NCI-H82 treated with DMSO at 0.1 percent for 48 hours (cell line): ENCODE results near the gene CHRNA9.
"Not testable (repeated sequence)": the region's sequence is repeated elsewhere in the genome, so short reads cannot be mapped to it uniquely, and the experiment has no call there.

Source experiments
- DNase-seq: peaks from one replicate; lab custom pipeline; 2025; ENCODE audit not compliant: unreplicated experiment; lab: John Stamatoyannopoulos, UW

Gene CHRNA9, protein sequence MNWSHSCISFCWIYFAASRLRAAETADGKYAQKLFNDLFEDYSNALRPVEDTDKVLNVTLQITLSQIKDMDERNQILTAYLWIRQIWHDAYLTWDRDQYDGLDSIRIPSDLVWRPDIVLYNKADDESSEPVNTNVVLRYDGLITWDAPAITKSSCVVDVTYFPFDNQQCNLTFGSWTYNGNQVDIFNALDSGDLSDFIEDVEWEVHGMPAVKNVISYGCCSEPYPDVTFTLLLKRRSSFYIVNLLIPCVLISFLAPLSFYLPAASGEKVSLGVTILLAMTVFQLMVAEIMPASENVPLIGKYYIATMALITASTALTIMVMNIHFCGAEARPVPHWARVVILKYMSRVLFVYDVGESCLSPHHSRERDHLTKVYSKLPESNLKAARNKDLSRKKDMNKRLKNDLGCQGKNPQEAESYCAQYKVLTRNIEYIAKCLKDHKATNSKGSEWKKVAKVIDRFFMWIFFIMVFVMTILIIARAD

DNA sequence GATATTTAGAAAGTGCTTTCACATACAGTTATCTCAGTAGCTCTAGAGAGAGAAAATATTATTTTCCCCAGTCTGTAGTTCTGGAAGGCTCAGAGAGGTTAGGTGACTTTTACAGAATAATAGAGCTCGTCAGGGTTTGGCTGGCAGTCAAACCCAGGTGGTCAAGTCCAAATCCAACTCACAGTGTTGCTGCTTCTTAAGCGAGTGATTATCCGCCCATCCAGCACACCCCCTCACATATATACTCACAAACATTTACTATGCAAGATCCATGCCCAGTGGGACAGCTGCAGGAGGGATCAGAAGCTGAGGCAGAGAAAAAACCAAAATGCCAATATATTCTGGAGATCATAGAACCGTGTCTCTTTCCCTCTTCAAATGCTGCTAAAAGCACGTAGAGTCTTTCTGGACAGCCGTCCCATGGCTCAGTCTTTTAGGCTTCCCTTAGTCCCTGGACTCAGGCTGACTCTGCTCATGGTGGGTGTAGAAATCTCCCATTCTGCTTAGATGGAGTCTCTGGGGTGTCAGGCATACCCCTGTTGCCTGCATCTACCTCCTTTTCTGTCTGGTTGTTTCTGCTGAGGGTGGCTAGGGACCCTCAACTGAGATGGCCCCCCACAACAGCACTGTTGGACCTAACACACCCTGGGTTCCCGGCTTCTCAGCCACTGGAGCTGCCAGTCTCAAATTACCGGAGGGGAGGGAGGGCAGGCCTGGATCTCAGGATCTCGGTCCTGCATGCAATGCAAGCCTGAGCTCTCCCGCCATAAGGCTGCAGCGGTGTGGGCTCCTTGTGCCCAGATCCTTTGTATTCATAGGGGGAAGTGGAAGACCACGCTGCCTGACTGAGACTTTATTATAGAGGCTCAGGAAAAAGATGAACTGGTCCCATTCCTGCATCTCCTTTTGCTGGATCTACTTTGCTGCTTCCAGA lies at the start of gene CHRNA9:
Gene CHRNA9, plus strand, starts transcription at position 743 of the 934 bp plus-strand sequence. Its CDS starts 135 bp downstream, at position 878.
- DNase-seq, result no peak

DNA sequence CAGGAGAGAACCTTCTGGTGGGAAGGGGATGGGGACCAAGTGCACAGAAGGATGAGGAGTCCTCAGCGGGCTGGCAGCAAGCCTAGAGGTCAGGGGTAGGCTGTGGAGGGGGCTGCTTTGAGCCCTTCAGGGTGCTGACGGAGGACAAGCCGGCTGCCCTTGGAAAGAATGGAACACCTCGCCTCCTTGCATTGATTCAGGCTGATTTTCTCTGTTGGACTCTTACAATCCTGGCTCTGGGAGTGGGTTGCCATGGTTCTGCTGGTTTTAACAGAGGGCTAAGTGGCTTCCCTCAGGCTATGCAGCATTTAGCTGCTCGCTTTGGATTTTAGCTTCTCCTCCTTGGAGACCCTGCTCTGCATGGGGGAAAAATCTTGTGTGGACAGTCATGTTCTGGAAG lies 49.4 kb upstream of the CHRNA9 start:
- no peak for DNase-seq

DNA sequence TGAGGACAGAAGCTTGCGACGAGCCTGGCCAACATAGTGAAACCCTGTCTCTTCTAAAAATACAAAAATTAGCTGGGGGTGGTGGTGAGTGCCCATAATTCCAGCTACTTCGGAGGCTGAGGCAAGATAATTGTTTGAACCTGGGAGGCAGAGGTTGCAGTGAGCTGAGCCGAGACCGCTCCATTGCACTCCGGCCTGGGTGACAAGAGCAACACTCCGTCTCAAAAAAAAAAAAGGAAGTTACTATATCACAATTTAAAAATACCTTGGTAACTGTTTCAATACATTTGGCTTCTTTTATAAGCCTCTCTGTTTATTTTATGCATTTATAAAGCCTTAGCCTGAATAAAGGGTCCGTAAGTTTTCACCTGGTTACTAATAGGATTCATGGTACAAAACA lies 46.6 kb upstream of the CHRNA9 start:
- no peak for DNase-seq

DNA sequence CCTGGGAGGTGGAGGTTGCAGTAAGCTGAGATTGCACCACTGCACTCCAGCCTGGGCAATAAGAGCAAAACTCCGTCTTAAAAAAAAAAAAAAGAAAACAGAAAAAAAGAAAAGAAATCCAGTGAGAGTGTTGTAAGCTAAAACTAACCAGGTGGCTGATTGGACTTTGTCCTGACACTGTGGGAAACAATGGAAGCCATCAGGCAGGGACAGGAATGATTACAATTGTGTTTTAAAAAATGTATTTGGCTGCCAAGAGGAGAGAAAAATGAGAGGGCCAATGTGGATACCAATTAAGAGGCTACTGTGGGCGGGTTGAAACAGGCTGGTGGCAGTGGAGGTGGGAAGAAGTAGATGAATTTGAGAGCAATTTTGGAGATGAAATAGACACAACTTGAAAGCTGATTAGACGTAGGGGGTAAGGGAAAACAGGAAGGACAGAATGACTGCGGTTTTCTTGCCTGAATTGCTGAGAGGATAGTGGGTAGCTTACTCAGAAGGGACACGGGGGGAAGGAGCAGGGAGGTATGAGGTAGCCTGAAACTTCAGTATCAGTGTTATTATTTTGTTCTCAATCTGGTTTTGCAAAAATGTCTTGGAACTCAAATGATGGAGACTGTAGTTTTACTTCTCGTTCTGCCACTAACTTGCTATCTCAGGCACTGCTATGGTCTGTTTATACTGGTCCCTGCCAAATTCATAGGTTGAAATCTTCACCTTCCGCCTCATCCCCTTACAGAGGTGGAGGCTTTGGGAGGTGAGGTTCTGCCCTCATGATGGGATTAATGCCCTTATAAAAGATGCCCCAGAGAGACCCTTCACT lies 45.6 kb upstream of the CHRNA9 start:
- no peak for DNase-seq

DNA sequence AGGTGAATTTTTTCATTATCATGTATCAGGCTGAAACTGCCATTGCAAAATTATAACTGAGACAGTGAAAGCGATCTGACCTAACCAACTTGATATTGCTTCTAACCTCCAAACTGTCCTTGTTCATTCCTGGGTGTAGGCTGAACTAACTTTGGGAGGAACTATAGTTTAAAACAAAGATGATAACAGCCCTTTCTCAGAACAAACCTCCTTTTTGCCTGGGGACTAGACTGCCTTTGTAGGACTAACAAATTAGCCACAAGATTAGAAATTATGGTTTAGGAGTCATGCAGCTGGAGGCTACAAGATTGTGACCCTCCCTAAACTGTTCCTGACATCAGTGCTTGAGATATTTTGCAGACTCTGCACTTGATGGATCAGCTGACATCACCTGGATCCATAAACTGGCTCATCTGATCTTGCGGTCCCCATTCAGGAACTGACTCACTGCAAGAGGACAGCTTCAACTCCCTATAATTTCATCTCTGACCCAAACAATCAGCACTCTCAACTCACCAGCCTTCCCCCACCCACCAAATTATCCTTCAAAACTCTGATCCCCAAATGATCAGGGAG lies 44.4 kb upstream of the CHRNA9 start:
- DNase-seq, result not testable (repeated sequence)

DNA sequence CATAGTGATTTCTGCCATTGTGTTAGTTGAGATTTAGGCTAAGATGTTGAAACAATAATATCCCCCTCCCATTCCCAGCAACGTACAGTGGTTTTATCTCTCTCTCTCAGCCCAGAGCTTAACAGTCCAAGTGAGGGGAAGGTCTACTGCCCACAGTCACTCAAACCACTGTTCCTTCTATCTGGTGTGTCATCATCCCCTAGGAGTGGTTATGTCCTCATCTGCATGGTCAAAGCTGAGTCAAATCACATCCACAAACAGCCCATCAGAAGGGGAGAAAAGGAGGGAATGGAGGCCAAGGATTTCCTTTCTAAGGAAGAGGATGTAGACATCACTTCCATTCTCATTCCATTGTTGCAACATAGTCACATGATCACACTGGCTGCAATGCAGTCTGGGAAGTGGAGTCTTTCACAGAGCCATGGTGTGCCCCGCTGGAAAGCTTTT lies 42.8 kb upstream of the CHRNA9 start:
- no peak for DNase-seq

DNA sequence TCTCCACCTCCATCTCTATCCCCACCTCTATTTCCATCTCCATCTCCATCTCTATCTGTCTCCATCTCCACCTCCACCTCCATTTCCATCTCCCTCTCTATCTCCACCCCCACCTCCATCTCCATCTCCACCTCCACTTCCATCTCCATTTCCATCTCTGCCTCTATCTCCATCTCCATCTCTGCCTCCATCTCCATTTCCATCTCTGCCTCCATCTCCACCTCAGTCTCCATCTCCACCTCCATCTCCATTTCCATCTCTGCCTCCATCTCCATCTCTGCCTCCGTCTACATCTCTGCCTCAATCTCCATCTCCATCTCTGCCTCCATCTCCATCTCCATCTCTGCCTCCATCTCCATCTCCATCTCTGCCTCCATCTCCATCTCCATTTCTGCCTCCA lies 40.8 kb upstream of the CHRNA9 start:
- DNase-seq, result no peak

DNA sequence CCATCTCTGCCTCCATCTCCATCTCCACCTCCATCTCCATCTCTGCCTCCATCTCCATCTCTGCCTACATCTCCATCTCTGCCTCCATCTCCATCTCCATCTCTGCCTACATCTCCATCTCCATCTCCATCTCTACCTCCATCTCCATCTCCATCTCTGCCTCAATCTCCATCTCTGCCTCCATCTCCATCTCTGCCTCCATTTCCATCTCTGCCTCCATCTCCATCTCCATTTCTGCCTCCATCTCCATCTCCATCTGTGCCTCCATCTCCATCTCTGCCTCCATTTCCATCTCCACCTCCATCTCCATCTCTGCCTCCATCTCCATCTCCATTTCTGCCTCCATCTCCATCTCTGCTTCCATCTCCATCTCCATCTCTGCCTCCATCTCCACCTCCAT lies 40.1 kb upstream of the CHRNA9 start:
- not testable (repeated sequence) for DNase-seq

DNA sequence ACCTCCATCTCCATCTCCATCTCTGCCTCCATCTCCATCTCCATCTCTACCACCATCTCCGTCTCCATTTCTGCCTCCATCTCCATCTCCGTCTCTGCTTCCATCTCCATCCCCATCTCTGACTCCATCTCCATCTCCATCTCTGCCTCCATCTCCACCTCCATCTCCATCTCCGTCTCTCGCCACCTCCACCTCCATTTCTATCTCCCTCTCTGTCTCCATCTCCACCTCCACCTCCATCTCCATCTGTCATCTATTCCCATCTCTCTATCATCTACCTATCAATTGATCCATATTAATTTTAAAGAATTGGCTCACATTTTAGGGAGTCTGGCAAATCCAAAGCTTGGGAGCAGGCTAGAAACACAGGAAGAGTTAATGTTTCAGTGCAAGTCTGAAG lies 39.6 kb upstream of the CHRNA9 start:
- no peak for DNase-seq

DNA sequence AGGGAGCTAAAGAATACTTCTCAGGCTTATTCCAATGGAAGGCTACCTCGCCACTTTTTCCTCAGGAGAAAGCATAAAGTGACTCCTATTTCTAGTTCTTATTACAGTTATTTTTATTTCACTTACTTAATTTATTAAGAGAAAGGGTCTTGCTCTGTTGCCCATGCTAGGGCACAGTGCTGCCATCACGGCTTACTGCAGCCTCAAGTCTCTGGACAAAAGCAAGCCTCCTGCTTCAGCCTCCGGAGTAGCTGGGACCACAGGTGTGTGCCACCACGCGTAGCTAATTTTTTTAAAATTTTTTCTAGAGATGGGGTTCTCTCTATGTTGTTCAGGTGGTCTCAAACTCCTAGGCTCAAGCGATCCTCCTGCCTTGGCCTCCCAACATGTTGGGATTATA lies 36.0 kb upstream of the CHRNA9 start:
- no peak for DNase-seq

DNA sequence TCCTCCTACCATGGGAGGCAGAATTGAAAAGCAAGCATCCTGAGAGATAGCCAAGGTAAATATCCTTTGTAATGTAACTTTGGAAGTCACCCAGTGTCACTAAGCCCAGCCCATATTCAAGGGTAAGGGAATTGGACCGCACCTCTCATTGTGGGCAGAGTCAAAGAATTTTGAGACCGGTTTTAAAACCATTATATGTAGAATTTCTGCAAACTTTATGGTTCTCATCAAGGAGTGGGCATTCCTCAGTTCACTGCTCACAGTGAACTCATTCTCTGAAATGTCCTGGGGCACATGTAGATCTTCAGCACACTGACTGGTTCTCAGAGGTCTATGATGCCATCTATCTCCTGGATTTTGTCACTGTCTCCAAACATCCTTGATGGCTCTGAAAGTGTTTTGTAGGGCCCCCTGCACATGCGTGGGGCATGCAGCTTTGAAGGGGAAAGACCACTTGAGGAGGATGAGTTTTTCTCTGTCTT lies 35.3 kb upstream of the CHRNA9 start:
- DNase-seq, result no peak

DNA sequence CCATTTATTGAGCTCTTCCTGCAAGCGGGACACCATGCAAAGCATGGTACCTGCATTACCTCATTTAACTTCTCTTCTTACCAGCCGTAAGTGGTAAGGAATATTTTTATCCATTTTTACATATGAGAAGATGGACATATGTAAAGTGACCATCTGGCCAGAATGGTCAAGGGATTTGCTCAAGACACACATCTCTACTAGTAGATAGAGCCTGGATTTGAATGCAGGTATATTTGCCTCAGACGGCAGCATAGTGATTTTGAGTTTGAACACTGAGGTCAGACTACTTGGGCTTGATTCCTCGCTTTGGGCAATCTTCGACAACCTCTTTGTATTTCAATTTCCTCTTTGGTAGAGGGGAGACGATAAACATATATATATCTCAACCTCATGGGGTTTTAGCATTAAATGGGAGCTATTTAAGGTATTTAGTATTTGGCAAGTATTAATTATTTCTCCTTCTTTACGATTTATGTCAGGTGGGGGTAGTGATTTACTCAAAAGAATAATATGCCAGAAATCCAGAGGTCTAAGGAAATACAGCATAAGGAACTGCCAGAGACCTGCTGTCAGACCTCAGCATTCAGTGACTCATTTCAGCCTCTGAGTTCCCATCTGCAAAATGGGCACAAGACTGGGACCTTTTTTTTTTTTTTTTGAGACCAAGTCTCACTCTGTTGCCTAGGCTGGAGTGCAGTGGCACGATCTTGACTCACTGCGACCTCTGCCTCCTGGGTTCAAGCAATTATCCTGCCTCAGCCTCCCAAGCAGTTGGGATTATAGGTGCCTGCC lies 34.6 kb upstream of the CHRNA9 start:
- DNase-seq, result no peak

DNA sequence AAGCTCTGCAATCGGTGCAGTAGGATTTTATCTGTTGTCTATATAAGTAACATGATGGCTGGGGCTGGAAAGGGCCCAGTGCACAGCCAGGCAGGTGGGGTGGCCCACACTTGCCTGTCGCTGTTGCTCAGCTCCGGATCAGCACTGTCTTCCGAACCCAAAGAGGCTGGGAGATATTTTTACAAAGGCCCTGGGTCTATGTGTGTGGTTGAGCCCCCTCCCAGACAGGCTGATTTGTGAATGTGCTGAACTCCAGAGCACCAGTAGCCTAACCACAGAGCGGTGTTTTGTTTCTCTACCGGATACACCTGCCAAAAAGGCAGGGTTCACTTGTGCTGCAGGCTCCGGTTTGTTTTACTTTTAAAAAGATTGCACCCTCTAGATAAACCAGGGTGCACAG lies 33.5 kb upstream of the CHRNA9 start:
- no peak for DNase-seq

DNA sequence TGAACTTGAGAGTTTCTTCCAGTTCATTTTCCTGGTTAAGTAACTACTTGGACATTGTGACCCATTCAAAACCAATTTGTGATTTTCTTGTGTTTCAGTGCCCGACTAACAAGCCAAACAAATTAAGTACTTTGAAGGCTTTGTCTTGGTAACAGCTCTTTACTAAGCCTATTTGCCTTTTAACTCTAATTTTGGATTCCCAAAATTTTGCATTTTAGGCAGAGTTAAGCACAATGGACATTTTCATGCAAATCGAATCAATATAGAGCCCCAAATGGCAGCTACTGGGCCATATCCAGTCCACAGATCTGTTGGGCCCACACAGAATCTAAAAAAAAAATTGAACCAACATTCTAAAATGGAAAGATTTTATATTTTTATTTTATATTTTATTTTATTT lies 31.4 kb upstream of the CHRNA9 start:
- DNase-seq, result no peak

DNA sequence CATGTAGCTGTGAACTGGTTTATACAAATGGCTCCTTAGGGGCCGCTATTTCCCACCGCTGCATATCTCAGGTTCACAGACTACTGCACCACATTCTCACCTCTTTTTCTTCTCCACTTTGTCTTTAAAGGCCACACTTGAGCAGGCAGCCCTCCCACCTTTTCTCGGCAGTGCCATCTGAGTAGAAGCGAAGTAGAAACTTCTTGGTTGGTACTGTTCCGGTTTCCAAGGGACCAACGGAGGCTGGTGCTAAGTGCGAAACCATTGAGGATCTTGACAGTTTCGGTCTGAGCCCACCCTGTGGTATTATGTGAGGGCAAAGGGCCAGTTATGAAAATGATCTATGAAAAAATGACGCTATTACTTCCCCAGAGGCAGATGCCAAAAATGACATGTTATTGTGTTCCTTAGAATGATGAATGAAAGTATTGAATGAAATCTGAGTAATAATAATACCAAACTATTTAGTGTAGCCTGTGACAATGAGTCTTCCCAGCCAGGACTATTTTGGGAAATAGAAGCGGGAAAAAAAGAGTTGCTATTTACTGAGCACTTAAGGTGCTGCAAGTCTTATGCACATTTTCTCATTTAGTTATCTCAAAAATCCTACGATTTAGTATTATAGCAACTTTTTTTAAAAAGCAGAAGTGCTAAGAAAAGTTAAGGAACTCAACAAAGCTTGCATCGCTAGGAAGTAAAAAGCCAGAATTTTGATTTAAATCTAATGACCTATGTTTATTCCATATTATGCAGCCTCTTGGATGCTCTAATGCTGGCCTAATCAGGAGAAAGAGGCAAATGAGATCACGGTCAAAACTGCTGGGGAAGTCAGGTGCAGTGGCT lies 29.6 kb upstream of the CHRNA9 start:
- DNase-seq, result no peak

DNA sequence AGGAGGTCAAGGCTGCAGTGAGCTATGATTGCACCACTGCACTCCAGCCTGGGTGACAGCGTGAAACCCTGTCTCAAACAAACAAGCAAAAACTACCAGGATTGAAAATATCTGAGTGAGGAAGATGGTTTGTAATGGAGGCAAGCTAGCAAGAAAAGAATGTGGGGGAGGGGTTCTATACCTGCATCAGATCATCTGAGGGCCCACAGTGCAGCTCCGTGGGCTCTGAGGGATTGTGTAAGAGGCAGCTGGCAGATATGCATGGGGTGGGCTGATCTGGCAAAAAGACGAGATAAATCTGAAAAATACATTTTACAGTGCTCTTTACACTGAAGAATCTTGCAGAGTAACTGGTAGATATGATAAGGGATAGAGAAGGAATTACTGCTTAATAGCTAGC lies 28.9 kb upstream of the CHRNA9 start:
- DNase-seq, result no peak

DNA sequence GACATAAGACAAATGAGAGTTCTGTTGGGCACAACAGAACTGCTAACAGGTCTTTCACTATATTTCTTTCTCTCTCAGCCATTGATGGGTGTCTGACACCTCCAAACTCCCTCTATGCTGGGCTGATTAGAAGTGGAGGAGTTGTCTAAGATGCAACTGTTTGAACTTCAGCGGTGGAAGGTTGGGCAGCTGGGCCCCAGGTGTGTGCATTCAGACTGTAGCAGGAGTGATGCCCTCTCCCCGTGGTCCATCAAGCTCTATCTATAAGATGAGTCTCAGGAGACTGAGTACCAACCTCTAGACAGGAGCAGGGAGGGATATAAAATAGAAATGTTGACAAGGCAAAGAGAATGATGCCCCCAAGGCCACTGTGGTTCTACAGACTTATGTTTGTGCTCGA lies 28.2 kb upstream of the CHRNA9 start:
- no peak for DNase-seq

DNA sequence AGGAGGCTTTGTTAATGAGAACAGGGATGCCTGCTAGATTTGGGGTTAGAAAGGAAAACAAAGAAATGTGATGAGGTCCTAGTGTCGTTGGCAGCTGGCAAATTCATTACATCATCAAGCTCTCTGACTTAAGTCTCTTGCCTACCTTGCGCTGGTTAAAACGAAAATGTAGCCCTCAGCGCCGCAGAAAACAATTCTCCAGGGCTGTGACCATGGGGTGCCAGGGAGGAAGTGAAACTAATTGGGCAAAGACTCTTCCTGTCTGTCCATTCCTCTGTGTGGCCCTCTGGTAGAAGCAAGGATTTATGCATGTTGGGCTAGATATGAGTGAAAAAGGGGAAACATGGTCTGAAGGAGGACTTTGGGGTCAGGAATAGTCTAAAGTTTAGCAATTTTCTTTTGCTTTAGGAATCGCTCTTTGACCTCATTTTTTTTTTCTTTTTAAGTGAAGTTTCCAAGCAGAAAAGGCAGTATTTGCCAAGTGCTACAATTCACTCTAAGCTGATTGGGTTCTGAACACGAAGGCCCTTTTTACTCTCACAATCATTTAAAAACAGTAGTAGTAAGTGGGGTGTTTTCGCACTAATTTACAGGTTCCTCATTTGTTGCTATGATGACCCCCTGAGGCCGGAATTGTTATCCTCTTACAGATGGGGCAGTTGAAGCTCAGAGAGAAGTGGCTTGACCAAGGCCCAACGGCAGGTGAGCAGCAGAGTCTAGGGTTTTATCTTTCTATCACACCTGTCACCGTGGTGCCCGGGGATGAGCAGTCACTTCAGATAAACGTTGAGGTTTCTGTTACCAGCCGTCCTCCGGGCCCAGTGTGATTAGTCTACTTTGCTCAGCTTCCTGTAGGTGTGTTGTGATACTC lies 27.3 kb upstream of the CHRNA9 start:
- DNase-seq, result no peak
